OCI-LY3 (cell line): ENCODE results near the gene MCUB.
A peak's percentile ranks its signal among the peaks of the same experiment; 100 is the strongest.

ENCODE experiments used
- H2AFZ ChIP-seq: fragments of 200-600, 300-600 bp; shearing (Covaris generic); 2 replicates; pipeline ENCODE4 v1.6.0; 2014; ENCODE audit warnings: antibody characterized with exemption, low read depth, low read length
- H3K27ac ChIP-seq: fragments of 200-600, 300-600 bp; sonication (generic); 2 replicates; pipeline ENCODE4 v1.5.1; 2014; ENCODE audit warnings: mild to moderate bottlenecking, low read length, moderate library complexity, mixed read lengths
- H3K27me3 ChIP-seq: fragments of 200-600, 300-600 bp; sonication (generic); 2 replicates; pipeline ENCODE4 v1.6.1; 2014; ENCODE audit warnings: low read depth, low read length, mixed read lengths
- H3K36me3 ChIP-seq: fragments of 200-600, 300-600 bp; sonication (generic); replicated peaks from 2 replicates; pipeline ENCODE3; 2014; ENCODE audit warnings: low read depth, low read length, mixed read lengths
- H3K4me1 ChIP-seq: fragments of 300-600, 200-600 bp; sonication (generic); 2 replicates; pipeline ENCODE4 v1.6.1; 2014; ENCODE audit warnings: low read length, mixed read lengths
- H3K4me2 ChIP-seq: fragments of 200-600, 300-600 bp; sonication (generic); 2 replicates; pipeline ENCODE4 v1.6.1; 2014; ENCODE audit warnings: low read length, mixed read lengths
- H3K4me3 ChIP-seq: fragments of 300-600, 200-600 bp; sonication (generic); 2 replicates; pipeline ENCODE4 v1.5.1; 2014; ENCODE audit warnings: antibody characterized with exemption, mild to moderate bottlenecking, low read length, moderate library complexity
- H3K79me2 ChIP-seq: fragments of 300-600, 200-600 bp; shearing (Covaris generic); 2 replicates; pipeline ENCODE4 v1.6.1; 2014; ENCODE audit warnings: mild to moderate bottlenecking, low read length, mixed read lengths
- H3K9ac ChIP-seq: fragments of 300-600, 200-600 bp; shearing (Covaris generic); 2 replicates; pipeline ENCODE4 v1.6.0; 2014; ENCODE audit warnings: mild to moderate bottlenecking, low read length, moderate library complexity
- H3K9me3 ChIP-seq: fragments of 200-600, 300-600 bp; shearing (Covaris generic); 2 replicates; pipeline ENCODE4 v1.6.1; 2014; ENCODE audit warnings: low read length, mixed read lengths; ENCODE audit not compliant: insufficient read depth
- H4K20me1 ChIP-seq: fragments of 200-600, 300-600 bp; sonication (generic); 2 replicates; pipeline ENCODE4 v1.6.1; 2016; ENCODE audit warnings: low read length, mixed read lengths; ENCODE audit not compliant: insufficient read depth
- CTCF ChIP-seq: fragments of 200-600, 300-600 bp; sonication (generic); IDR thresholded peaks from 2 replicates; pipeline ENCODE4 v1.5.1; 2014; ENCODE audit warnings: antibody characterized with exemption, low read length, low read depth
- EZH2phosphoT487 ChIP-seq: fragments of 200-600 bp; shearing (Covaris generic); IDR thresholded peaks from 2 replicates; pipeline ENCODE4 v1.6.1; 2018; ENCODE audit warnings: antibody characterized with exemption, mixed run types, low read depth

The MCUB gene

GRCh38 chr4:109532182-109532581 is 27.9 kb upstream of the MCUB start:
- H3K9me3 ChIP-seq, result no peaks in the 10 kb centered on the region
- H3K4me3 ChIP-seq, result no peak overlapping the region
- no peak overlapping the region for H2AFZ ChIP-seq
- no peaks in the 10 kb centered on the region for H4K20me1 ChIP-seq
- TF ChIP-seq EZH2phosphoT487 (no peak), CTCF (no peak)
- no peaks in the 10 kb centered on the region for H3K79me2 ChIP-seq
- no peaks in the 10 kb centered on the region for H3K4me1 ChIP-seq
- H3K4me2 ChIP-seq, result no peak overlapping the region
- no peaks in the 10 kb centered on the region for H3K27me3 ChIP-seq
- H3K36me3 ChIP-seq, result peaks cover 50% of the 10 kb centered on the region
- no peak overlapping the region for H3K27ac ChIP-seq
- no peak overlapping the region for H3K9ac ChIP-seq

- Histone ChIP-seq H3K9ac (no peak overlapping the region), H4K20me1 (no peaks in the 10 kb centered on the region), H3K27me3 (no peaks in the 10 kb centered on the region), H3K4me2 (no peak overlapping the region), H3K27ac (no peak overlapping the region), H3K9me3 (no peaks in the 10 kb centered on the region), H3K4me3 (no peak overlapping the region), H3K36me3 (peaks cover 25% of the 10 kb centered on the region), H3K79me2 (no peaks in the 10 kb centered on the region), H3K4me1 (peaks cover 18% of the 10 kb centered on the region), H2AFZ (no peak overlapping the region)
- TF ChIP-seq CTCF (no peak), EZH2phosphoT487 (no peak)
Observed at GRCh38 chr4:109545401-109545800, 14.6 kb upstream of the MCUB start.

GRCh38 chr4:109547394-109547793 is 12.7 kb upstream of the MCUB start:
- no peak overlapping the region for H3K4me2 ChIP-seq
- no peaks in the 10 kb centered on the region for H3K9me3 ChIP-seq
- TF ChIP-seq EZH2phosphoT487, result no peak
- TF ChIP-seq CTCF, result no peak
- H3K36me3 ChIP-seq, result peaks cover 18% of the 10 kb centered on the region
- H3K27ac ChIP-seq, result no peak overlapping the region
- H3K27me3 ChIP-seq, result no peaks in the 10 kb centered on the region
- no peak overlapping the region for H3K4me3 ChIP-seq
- H4K20me1 ChIP-seq, result no peaks in the 10 kb centered on the region
- H3K4me1 ChIP-seq, result peaks cover 12% of the 10 kb centered on the region
- no peak overlapping the region for H3K9ac ChIP-seq
- H2AFZ ChIP-seq, result no peak overlapping the region
- no peaks in the 10 kb centered on the region for H3K79me2 ChIP-seq

- no peak overlapping the region for H3K9ac ChIP-seq
- no peaks in the 10 kb centered on the region for H3K27me3 ChIP-seq
- peaks cover 14% of the 10 kb centered on the region for H3K36me3 ChIP-seq
- no peaks in the 10 kb centered on the region for H3K79me2 ChIP-seq
- H3K4me2 ChIP-seq, result peak overlapping the region; percentile 32
- no peaks in the 10 kb centered on the region for H4K20me1 ChIP-seq
- peak overlapping the region; percentile 2; the same call in 1 of the 2 replicates for H3K27ac ChIP-seq
- no peak overlapping the region for H2AFZ ChIP-seq
- no peaks in the 10 kb centered on the region for H3K9me3 ChIP-seq
- peaks cover 12% of the 10 kb centered on the region for H3K4me1 ChIP-seq
- no peak overlapping the region for H3K4me3 ChIP-seq
- TF ChIP-seq EZH2phosphoT487, result no peak
- TF ChIP-seq CTCF, result no peak
Observed at GRCh38 chr4:109548655-109549054, 11.4 kb upstream of the MCUB start.
